ENCODE measurements around the gene SYPL1. TPM values are rescaled to one million over a fixed set of nuclear protein-coding genes. Genes with fewer than 3 reads are reported as not detected.
A peak's percentile ranks its signal among the peaks of the same experiment; 100 is the strongest.

SYPL1 gene
- total RNA-seq, 1 experiment from 2014 or later, result 76.4 TPM

GRCh38 chr7:106068538-106068961, 43.6 kb downstream of the SYPL1 start:
- CTCF ChIA-PET, result no interaction called here
- H3K9me3 ChIP-seq (ENCODE audit: low read depth, low read length, poor library complexity, severe bottlenecking), result no peaks in the 10 kb centered on the region
- no peak for TF ChIP-seq EZH2 (IDR thresholded peaks at IDR 0.05; ENCODE audit: borderline replicate concordance, low read depth, low read length, poor library complexity, severe bottlenecking)
- TF ChIP-seq, protein P1, sequence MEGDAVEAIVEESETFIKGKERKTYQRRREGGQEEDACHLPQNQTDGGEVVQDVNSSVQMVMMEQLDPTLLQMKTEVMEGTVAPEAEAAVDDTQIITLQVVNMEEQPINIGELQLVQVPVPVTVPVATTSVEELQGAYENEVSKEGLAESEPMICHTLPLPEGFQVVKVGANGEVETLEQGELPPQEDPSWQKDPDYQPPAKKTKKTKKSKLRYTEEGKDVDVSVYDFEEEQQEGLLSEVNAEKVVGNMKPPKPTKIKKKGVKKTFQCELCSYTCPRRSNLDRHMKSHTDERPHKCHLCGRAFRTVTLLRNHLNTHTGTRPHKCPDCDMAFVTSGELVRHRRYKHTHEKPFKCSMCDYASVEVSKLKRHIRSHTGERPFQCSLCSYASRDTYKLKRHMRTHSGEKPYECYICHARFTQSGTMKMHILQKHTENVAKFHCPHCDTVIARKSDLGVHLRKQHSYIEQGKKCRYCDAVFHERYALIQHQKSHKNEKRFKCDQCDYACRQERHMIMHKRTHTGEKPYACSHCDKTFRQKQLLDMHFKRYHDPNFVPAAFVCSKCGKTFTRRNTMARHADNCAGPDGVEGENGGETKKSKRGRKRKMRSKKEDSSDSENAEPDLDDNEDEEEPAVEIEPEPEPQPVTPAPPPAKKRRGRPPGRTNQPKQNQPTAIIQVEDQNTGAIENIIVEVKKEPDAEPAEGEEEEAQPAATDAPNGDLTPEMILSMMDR (conservative IDR thresholded peaks at IDR 0.05; ENCODE audit: low read depth, low read length), result no peak
- DNase-seq (ENCODE audit: low spot score), result no peak
- no peaks in the 10 kb centered on the region for H3K27me3 ChIP-seq (replicated peaks; ENCODE audit: insufficient read depth, low read depth, low read length, poor library complexity)
- peaks cover 59% of the 10 kb centered on the region for H3K4me1 ChIP-seq (ENCODE audit: insufficient read depth, low read length, poor library complexity, severe bottlenecking)
- H3K27ac ChIP-seq (ENCODE audit: low read depth, low read length, poor library complexity, severe bottlenecking), result no peak overlapping the region
- intact Hi-C loops (cut with micrococcal nuclease; ENCODE audit: unreplicated experiment), result no loop called here
- H3K4me3 ChIP-seq (ENCODE audit: low read depth, low read length, poor library complexity, severe bottlenecking), result no peak overlapping the region
- POLR2A ChIA-PET (ENCODE audit: low non-redundant PET), result no interaction called here
- no peaks in the 10 kb centered on the region for H3K36me3 ChIP-seq (ENCODE audit: insufficient read depth, low read length, poor library complexity, severe bottlenecking)
- no TSS peak for BruUV-seq (replicated peaks)

DNA sequence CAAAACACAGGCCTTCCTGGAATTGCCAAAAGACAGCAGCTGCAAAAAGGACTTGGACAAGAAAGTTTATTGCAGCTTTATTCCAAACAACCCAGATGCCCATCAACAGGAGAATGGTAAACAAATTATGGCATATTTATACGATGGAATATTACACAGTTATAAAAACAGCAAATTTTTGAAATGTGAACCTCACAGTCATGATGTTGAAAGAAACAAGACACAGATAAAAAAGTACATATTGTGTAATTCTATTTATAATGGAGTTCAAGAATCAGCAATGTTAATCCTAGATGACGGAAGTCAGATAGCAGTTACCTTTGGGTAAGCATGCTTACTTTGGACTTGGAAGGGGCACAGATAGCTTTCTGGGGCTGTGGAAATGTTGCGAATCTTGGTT, 44.4 kb downstream of the SYPL1 start:
- ChIA-PET POLR2A (ENCODE audit: low non-redundant PET) (no interaction called here), CTCF (no interaction called here)
- no peak for DNase-seq (ENCODE audit: low spot score)
- H3K27ac ChIP-seq (ENCODE audit: low read depth, low read length, poor library complexity, severe bottlenecking), result no peak overlapping the region
- peaks cover 59% of the 10 kb centered on the region for H3K4me1 ChIP-seq (ENCODE audit: insufficient read depth, low read length, poor library complexity, severe bottlenecking)
- H3K36me3 ChIP-seq (ENCODE audit: insufficient read depth, low read length, poor library complexity, severe bottlenecking), result no peaks in the 10 kb centered on the region
- no peaks in the 10 kb centered on the region for H3K27me3 ChIP-seq (replicated peaks; ENCODE audit: insufficient read depth, low read depth, low read length, poor library complexity)
- no peaks in the 10 kb centered on the region for H3K9me3 ChIP-seq (ENCODE audit: low read depth, low read length, poor library complexity, severe bottlenecking)
- no TSS peak for BruUV-seq (replicated peaks)
- intact Hi-C loops (cut with micrococcal nuclease; ENCODE audit: unreplicated experiment), result no loop called here
- H3K4me3 ChIP-seq (ENCODE audit: low read depth, low read length, poor library complexity, severe bottlenecking), result no peak overlapping the region
- TF ChIP-seq, protein P1 (conservative IDR thresholded peaks at IDR 0.05; ENCODE audit: low read depth, low read length), result no peak
- no peak for TF ChIP-seq EZH2 (IDR thresholded peaks at IDR 0.05; ENCODE audit: borderline replicate concordance, low read depth, low read length, poor library complexity, severe bottlenecking)

GRCh38 chr7:106065575-106066500, 46.3 kb downstream of the SYPL1 start:
- ChIA-PET POLR2A (ENCODE audit: low non-redundant PET) (no interaction called here), CTCF (interaction anchor here (1.0 kb wide), 1 partner anchor 102 kb away, joined by 3 read pairs; no protein-coding TSS in a partner anchor)
- Histone ChIP-seq H3K4me3 (ENCODE audit: low read depth, low read length, poor library complexity, severe bottlenecking) (no peak overlapping the region), H3K9me3 (ENCODE audit: low read depth, low read length, poor library complexity, severe bottlenecking) (no peaks in the 10 kb centered on the region), H3K27ac (ENCODE audit: low read depth, low read length, poor library complexity, severe bottlenecking) (peak overlapping the region; percentile 13), H3K4me1 (ENCODE audit: insufficient read depth, low read length, poor library complexity, severe bottlenecking) (peaks cover 42% of the 10 kb centered on the region), H3K36me3 (ENCODE audit: insufficient read depth, low read length, poor library complexity, severe bottlenecking) (no peaks in the 10 kb centered on the region), H3K27me3 (replicated peaks; ENCODE audit: insufficient read depth, low read depth, low read length, poor library complexity) (no peaks in the 10 kb centered on the region)
- no TSS peak for BruUV-seq (replicated peaks)
- no peak for TF ChIP-seq EZH2 (IDR thresholded peaks at IDR 0.05; ENCODE audit: borderline replicate concordance, low read depth, low read length, poor library complexity, severe bottlenecking)
- TF ChIP-seq, protein P1 (conservative IDR thresholded peaks at IDR 0.05; ENCODE audit: low read depth, low read length), result no peak
- intact Hi-C loops (cut with micrococcal nuclease; ENCODE audit: unreplicated experiment), result no loop called here
- no peak for DNase-seq (ENCODE audit: low spot score)
